Epidermal melanocyte (primary cell): ENCODE results near the gene COL8A1.
"Not testable (repeated sequence)": the region's sequence is repeated elsewhere in the genome, so short reads cannot be mapped to it uniquely, and the experiment has no call there.

Source experiments
- DNase-seq: peaks from one replicate; pipeline ENCODE4 v3.0.0; 2011; ENCODE audit warnings: low spot score; ENCODE audit not compliant: insufficient read length

COL8A1 gene

DNA sequence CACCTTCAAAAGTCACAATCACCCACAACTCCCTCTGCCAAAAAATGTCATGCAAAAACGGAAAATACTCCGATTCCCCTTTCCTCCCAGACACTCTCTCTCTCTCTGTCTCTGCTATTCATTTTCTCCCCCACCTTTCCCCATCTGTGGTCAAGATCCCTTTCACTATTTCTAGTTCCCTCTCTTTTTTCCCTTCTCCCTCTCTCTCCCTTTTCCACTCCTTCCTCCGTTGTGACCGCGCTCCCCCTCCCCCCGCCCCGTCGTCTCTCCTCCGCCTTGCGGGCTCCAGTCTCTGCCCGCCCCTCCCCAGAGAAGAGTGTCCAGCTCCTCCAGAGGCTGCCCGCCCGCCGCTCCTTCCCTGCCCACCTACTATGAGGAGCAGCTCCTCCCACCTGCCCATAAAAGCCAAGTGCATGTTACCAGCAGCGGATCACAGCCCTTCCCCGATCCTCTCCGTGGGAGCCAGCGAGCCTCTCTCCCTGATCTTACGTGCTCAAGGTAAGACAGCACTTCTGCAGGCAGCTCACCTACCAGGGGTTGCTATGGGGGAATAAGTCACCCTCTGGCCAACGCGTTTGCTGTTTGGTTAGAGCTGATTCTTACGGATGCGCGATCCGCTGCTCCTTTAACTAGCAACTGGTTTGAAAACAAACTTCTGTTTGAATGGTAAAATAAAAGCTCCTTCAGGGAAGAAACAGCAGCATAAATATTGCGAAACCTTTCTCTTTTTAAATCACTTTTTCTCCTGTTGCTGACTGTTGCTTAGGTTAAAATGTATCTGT, at the start of gene COL8A1:
Gene COL8A1, plus strand, starts transcription at position 428 of the 782 bp plus-strand sequence. CDS start 152,089 bp downstream, outside the sequence.
- DNase-seq, result no peak

DNA sequence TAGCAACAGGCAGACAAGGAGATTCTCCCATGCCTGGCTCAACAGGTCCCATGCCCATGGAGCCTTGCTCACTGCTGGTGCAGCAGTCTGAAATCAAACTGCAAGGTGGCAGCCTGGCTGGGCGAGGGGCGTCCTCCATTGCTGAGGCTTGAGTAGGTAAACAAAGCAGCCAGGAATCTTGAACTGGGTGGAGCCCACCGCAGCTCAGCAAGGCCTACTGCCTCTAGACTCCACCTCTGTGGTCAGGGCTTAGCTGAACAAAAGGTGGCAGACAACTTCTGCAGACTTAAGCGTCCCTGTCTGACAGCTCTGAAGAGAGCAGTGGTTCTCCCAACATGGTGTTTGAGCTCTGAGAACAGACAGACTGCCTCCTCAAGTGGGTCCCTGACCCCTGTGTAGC, 49.2 kb upstream of the COL8A1 start:
- DNase-seq, result not testable (repeated sequence)

DNA sequence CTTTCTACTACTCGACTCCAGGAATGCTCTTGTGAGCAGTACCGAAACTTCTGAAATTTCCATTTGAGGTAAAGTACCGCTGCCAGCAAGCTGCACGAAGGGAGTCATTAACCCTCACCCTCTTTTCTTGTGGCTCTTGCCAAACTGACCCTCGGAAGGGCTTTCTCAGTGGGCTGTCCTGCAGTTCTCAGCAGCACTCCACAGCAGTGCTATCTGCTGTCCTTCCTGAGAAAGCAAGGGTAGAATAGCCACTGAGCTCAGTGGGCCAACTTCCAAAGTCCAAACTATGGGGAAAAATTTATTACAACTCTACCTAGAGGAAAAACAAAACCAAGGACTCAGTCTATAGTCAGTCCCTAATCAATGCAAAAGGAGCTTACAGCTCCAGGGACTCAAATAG, 38.5 kb upstream of the COL8A1 start:
- no peak for DNase-seq

DNA sequence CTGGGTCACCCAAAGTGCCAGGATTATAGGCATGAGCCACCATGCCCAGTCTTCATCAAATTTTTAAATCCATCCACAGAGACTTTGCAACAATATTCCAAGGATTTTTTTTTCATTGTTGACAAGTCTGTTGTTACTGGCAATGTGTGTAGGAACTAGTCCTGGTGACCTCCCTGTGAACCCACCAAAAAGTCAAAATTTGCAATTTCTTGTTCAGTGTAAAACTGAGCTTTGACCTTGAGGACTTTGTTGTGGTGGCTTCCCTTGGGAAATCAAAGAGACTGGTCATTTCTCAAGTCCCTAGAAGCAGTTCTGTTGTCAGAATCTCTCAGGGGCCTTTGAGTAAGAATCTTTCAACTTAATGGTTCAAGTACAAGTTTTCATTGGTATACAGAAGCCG, 36.9 kb upstream of the COL8A1 start:
- DNase-seq, result no peak

DNA sequence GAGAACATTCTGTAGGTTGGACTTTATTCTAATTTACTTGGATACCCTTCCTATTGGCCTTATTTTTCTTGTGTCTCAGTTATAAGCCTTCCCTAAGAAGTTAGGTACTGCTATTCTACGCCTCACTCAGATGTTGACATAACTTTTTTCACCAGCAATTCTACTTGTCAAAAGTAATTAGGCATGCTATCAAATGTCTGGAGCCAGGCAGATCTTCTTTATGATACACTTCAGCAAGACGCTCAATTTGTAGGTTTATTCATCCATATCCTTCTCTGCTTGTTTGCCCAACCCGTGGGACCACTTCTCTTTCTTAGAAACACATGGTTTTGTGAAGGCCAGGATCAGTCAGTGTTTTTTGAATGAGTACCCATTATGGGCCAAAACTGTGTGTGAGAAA, 36.2 kb upstream of the COL8A1 start:
- no peak for DNase-seq

DNA sequence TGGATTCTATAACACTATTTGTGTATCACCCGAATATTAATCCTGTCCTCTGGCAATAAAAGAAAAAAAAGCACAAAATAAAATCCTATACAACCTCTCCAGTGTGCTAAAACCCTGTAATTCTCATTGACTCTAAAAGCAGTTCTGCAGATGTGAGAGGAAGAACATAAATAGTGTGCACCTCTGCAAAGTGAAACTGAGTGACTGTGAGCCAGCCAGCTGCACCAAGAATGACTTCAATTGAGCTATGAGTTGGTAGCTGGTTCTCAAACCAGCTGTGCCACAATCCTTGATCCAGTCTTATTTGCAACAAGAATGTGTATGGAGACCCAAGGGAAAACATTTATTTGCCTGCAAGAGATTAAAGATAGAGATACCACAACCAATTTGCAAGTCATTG, 31.2 kb upstream of the COL8A1 start:
- no peak for DNase-seq

DNA sequence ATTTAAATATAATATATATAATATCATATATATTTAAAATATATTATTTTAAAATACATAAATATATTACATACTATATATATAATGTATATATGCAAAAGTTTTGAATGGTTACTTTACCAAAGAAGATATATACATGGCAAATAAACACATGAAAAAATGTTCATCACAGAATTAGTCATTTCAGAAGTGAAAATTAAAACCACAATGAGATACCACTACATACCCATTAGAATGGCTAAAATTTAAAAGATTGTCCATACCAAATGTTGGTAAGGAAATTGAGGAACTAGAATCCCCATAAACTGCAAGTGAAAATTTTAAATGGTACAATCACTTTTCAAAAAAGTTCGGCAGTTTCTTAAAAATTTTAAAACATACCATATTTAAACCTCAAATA, 23.6 kb upstream of the COL8A1 start:
- no peak for DNase-seq

DNA sequence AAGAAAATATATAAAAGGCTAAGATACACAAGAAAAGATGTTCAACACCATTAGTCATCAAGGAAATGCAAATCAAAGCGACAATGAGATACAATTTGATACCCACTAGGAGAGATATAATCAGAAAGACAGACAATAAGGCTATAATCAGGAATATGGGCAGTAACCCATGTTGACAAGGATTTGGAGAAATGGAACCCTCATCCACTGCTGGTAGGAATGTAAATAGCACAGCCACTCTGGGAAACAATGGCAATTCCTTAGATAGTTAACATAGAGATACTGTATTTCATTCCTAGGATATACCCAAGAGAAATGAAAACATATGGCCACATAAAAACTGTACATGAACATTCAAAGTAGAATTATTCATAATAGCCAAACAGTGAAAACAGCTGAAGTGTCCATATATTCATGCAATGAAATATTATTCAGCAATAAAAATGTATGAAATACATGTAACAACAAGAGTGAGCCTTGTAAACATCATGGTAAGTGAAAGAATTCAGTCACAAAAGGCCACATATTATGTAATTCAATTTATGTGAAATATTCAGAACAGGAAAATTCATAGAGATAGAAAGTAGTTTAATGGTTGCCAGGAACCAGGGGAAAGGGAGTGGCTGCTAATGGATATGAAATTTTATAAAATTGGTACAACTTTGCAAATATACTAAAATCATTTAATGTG, 18.2 kb upstream of the COL8A1 start:
- DNase-seq, result no peak

DNA sequence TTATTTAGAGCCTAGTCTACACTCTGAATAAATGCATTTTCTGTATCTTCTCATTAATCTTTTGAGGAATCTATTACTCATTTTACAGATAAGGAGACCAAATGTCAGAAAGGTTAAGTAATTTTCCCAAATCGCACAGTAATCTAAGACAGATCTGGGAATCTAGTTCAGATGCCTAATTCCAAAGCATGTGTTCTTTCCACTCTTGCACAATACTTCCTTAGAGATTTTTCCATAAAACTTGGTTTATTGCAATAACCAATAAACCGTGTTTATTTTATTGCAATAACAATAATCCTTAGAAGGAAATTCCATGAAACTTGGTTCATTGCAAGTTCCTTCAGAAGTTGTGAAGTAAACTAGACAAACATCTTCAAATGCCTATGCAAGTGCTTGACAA, 17.4 kb upstream of the COL8A1 start:
- no peak for DNase-seq

DNA sequence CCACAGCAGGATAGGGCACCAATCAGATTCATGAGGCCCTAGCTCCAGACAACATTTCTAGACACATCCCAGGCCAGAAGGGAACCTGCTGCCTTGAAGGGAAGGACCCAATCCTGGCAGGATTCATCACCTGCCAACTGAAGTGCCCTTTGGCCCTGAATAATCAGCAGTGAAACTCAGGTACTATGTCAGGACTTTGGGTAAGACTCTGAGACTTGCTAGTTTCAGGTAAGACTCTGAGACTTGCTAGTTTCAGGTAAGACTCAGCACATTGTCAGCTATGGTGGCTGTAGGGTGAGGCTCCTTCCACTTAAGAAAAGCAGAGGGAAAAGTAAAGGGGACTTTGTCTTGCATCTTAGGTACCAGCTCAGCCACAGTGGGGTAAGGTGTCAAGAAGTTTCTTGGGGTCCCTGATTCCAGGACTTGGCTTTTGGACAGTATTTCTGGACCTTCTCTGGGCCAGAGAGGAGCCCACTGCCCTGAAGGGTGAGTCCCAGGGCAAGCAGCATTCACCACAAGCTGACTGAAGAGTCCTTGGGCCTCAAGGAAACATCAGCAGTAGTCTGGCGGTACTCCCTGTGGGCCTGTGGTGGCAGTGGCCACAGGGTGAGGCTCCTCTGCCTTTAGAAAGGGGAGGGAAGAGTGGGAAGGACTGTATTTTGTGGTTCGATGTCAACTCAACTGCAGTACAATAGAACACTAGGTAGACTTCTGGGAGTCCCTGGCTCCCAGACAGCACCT, 13.7 kb upstream of the COL8A1 start:
- no peak for DNase-seq

DNA sequence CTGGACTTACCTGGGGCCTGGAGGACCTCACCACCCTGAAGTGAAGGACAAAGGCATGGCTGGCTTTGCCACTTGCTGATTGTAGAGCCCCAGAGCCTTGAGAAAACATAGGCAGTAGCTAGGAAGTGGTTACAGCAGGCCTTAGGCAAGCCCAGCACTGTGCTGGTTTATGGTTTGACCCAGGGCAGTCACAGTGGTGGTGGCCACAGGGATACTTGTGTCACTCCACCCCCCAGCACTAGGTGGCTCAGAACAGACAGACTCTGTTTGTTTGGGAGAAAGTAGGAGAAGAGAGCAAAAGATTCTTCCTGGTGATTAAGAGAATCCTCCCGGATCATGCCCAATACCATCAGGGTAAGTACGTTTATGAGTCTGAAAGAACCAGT, 13.2 kb upstream of the COL8A1 start:
- DNase-seq, result no peak

DNA sequence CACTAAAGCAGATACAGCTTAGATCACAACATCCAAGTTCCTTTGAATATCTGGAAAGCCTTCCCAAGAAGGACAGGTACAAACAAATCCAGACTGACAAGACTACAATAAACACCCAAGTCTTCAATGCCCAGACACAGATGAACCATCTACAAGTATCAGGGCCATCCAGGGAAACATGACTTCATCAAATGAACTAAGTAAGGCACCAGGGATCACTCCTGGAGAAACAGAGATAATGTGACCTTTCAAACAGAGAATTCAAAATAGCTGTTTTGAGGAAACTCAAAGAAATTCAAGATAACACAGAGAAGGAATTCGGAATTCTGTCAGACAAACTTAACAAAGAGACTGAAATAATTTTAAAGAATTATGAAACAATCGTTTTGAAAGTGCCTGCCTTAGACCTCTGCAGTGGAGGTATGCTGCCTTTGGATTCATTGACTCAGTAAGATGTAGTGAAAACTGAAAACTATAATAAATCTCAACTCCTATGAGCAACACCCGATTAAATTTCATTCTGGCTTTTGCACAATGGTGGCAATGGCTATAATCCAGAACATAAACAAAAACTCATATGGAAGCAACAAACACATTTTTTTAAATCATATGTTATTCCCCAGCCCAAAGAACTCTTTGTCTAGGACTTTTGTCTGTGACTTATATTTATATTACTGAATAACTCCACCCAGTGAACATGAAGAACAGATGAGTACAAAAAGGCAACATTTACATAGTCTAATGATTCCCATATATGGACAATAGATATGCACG, 12.6 kb upstream of the COL8A1 start:
- DNase-seq, result no peak

DNA sequence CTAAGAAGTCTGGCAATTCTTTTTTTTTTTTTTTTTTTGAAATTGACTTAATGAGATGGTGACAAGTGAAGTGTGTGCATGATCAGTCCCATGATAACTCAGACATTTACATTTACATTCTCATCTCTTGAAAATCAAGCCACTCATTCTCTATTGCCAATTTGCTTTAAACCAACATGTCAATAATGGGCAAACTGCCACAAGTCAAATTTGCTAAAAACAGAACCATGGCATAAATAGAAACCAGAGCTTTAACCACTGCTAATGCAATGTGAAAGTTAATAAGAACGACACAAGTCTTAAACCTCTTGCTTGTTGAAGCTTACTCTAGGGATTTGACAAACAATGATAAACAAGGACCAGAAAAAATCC, 12.0 kb upstream of the COL8A1 start:
- no peak for DNase-seq

DNA sequence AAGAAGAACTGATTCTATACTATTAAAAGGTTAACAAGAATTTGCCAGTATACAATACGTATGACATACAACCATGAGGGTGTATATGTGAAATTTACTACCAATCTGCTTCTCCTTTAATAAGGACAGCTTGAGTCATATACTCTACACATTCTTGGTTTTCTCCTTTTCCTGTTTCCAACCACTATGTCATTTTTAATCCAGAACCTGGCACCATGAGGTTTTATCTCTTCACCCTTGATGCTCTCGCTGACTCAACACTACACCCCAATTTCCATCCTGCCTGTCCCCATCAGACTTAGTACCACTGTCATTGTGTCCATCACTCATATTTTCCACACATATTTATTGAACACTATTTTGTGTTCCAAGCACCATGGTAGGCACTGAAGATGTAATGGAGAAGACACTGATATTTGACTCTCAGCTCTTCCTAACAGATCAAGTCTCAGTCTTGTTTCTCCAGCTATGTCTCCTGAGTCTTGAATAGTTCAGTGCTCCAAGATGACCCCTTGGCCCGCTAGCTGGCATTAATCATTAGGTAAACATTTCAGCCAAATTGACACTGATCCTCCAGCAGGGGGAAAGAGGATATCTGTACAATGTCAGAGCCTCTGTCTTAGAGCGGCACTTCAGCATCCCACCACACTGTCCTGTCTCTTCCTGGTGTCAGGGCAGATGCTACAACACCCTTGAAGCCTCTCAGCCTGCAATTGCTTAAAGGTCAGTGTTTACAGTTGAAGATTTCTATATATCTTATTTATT, 11.2 kb upstream of the COL8A1 start:
- no peak for DNase-seq

DNA sequence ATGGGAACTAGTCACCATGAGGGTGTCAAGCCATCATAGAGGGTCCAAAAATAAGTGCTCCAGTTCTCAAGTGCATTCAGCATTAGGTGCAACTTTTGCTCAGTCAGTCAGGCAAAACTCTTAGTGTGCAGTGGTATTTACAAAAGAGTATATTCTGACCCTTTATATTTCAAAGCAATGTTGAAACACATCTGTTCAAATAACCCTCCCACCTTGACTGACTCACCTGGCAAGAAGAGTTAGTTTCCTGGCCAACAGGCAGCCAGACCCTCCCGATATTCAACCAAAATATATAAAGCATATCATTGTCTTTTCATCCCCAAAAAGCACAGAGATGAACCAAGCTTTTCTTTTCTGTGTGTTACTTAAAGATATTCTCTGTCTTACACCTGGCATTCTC, 7.6 kb upstream of the COL8A1 start:
- DNase-seq, result no peak

DNA sequence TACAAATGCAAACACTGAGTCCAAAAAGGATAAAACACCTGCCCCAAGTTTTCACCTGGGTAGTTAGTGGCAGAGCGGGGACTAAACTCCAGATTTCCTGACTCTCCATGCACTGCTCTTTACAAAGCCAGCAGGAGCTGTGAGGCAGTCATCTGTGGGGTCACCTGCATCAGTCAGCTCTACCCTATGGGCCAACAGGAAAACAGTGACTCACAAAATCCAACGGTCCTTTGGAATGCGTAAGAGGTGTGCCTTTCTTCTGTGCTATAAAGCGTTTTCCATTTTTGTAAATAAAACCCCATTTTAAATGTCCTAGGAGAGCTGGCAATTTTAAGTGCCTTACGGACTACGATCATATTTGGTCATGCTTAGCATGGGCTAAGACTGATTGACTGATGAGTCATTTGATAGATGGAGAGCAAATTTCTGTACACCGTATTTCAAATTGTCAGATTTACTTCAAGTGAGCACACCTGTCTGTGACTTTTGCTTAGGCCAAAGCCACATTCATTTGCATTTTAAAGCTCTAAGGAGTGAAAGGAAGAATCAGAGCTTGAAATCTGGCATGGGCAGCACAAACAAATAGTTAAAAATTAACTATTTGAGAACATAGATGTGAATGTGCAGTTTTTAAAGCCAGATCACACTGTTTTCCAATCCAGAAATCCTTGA, 4.4 kb upstream of the COL8A1 start:
- no peak for DNase-seq

DNA sequence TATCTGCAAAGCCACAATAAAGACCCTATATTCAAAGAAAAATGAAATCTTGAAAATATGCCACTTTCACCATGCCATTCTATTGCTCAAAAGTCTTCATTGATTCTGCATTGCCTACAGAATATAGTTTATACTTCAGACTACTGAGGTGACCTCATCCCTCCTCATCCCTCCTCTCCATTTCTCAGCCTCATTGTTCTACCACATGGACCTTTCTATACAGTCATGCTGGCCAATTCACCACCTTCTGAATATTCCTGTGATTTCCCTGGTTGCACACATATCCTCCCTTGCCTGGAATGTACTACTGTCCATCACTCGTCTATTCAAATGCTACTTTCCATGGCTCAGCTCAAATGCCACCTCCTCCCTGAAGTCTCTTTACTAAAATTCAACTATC, 3.5 kb upstream of the COL8A1 start:
- no peak for DNase-seq

DNA sequence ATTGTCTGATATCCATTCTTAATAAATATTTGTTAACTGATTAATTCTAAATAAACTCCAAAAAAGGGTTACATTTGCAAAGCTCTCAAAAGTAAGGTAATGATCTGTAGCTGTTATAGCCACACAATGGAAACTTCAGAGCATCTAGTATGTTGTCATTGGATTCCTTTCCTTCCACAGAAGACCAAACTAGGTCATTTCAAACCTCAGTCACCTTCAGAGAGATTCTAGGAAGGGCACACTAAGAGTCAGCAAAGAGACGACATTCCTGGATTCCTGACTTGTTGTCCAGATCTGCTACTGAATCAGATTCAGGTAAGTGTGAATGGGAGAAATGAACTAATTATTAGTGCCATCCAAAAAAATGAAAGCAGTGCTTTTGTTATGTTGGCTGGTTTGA, 3.0 kb upstream of the COL8A1 start:
- DNase-seq, result no peak

DNA sequence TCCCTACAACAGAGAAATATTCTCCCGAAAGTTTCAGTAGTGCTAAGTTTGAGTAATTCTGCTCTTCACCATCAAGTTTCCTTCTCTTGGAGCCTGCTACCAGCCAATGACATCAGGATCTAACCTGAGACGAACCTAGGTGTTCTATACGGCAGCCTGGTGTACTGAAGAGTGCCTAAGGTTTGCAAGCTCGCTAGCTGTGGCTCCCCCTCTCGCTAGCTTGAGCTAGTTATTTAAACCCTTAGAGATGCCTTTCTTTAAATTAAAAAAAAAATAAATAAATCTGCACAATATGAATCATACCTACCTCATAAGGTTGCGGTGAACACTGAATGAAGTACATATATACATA, 1.4 kb upstream of the COL8A1 start:
- no peak for DNase-seq

DNA sequence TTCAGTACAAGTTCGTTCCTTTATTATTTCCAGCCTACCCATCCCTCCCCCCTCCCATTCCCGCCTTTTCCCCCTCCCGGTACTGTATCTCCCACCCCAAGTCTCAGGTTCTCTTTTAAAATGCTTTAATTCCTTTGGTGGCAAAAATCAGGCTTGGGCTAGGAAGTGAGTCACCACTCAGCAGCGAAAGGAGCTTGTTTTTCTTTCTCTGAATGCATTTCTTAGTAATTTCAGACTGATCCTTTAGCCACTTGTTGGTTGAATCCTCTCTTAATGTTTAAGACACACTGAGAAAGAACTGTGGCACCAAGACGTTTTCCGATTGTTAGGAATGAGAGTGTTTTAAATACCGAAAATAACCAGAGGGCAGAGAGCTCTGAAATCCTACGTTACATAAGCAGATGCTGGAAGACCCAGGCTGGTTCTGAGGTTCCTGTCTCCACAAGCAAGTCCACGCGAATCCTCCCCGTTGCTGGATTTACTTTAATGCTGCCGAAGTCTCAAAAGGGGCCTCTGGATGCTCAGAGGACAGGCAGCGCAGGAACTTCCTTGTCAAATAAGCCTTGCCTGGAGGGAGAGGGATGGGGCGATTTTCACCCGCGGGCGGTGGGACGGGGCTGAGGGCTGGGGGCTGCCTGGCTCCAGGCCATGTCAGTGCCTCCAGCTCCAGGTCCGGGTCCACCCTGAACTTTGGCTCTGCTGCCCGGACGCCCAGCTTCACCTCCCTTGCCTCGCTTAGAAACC, 854 bp upstream of the COL8A1 start:
- no peak for DNase-seq
